HEK293 (cell line): ENCODE data around the gene MARVELD3.

Source experiments
- CTCF ChIA-PET: fragments of 350-600 bp; formaldehyde crosslinking; extraction: SDS; loops from one replicate; lab custom pipeline; 2021; ENCODE audit warnings: antibody characterized with exemption; lab: Yijun Ruan, JAX
- POLR2A ChIA-PET: fragments of 300-600 bp; formaldehyde crosslinking; extraction: SDS; loops from one replicate; lab custom pipeline; 2020; ENCODE audit warnings: antibody characterized with exemption, inconsistent platforms; lab: Yijun Ruan, JAX
- H3K27ac ChIP-seq: fragments of 200-500 bp; sonication (Bioruptor generic); 2 replicates; pipeline ENCODE4 v1.5.1; 2014; ENCODE audit warnings: low read depth, low read length, control low read depth, inconsistent platforms; ENCODE audit errors: extremely low read depth
- H3K36me3 ChIP-seq, 2 experiments: fragments of 200-500 bp in 1 of 2; sonication (Bioruptor generic) in 1 of 2; 1 replicate in 1 of 2; 2 replicates in 1 of 2; pipeline ENCODE4 v1.5.1; 2014 to 2017; ENCODE audit warnings: inconsistent platforms in 2 of 2, low read length in 2 of 2; ENCODE audit not compliant: control insufficient read depth in 2 of 2, insufficient read depth in 1 of 2
- H3K4me1 ChIP-seq: fragments of 200-500 bp; sonication (Bioruptor generic); 2 replicates; pipeline ENCODE4 v1.5.1; 2014; ENCODE audit warnings: mild to moderate bottlenecking, low read length, inconsistent platforms; ENCODE audit not compliant: control insufficient read depth, insufficient read depth
- H3K4me3 ChIP-seq: 2 replicates; pipeline ENCODE4 v1.5.1; 2011; ENCODE audit warnings: low read depth, mild to moderate bottlenecking, control low read depth, low read length, moderate library complexity
- H3K9me3 ChIP-seq: fragments of 200-500 bp; sonication (Bioruptor generic); 2 replicates; pipeline ENCODE4 v1.5.1; 2014; ENCODE audit warnings: low read depth, low read length, inconsistent platforms; ENCODE audit not compliant: control insufficient read depth, insufficient read depth
- EGR2 ChIP-seq: fragments of 450-650 bp; formaldehyde crosslinking; IDR thresholded peaks from 2 replicates; pipeline ENCODE4 v1.5.1; 2016; ENCODE audit warnings: low read depth, missing biosample characterization, missing genetic modification characterization
- HOXC10 ChIP-seq: sonication (generic); formaldehyde crosslinking; IDR thresholded peaks from 2 replicates; pipeline ENCODE4 v1.8.1; 2023; ENCODE audit warnings: mild to moderate bottlenecking, missing genetic modification reagents
- RBAK ChIP-seq: fragments of 450-650 bp; formaldehyde crosslinking; IDR thresholded peaks from 2 replicates; pipeline ENCODE4 v1.5.1; 2016; ENCODE audit warnings: missing biosample characterization, missing genetic modification characterization
- WT1 ChIP-seq: fragments of 450-650 bp; formaldehyde crosslinking; IDR thresholded peaks from 2 replicates; pipeline ENCODE4 v1.5.1; 2016; ENCODE audit warnings: missing biosample characterization, missing genetic modification characterization
- ZBTB11 ChIP-seq: fragments of 450-650 bp; formaldehyde crosslinking; conservative IDR thresholded peaks from 2 replicates; pipeline ENCODE4 v1.5.1; 2016; ENCODE audit warnings: low read depth, missing biosample characterization, missing genetic modification characterization
- ZFHX2 ChIP-seq: fragments of 450-650 bp; formaldehyde crosslinking; conservative IDR thresholded peaks from 2 replicates; pipeline ENCODE4 v1.5.1; 2016; ENCODE audit warnings: missing biosample characterization, missing genetic modification characterization
- ZFP3 ChIP-seq: fragments of 450-650 bp; formaldehyde crosslinking; IDR thresholded peaks from 2 replicates; pipeline ENCODE4 v1.5.1; 2016; ENCODE audit warnings: low read depth, missing biosample characterization, missing genetic modification characterization
- ZNF121 ChIP-seq: fragments of 450-650 bp; formaldehyde crosslinking; IDR thresholded peaks from 2 replicates; pipeline ENCODE4 v1.5.1; 2016; ENCODE audit warnings: missing biosample characterization, missing genetic modification characterization
- ZNF16 ChIP-seq: fragments of 450-650 bp; formaldehyde crosslinking; IDR thresholded peaks from 2 replicates; pipeline ENCODE4 v1.5.1; 2016; ENCODE audit warnings: low read depth, missing biosample characterization, missing genetic modification characterization
- ZNF2 ChIP-seq: fragments of 450-650 bp; formaldehyde crosslinking; IDR thresholded peaks from 2 replicates; pipeline ENCODE4 v1.5.1; 2016; ENCODE audit warnings: missing biosample characterization, missing genetic modification characterization
- ZNF214 ChIP-seq: fragments of 450-650 bp; formaldehyde crosslinking; IDR thresholded peaks from 2 replicates; pipeline ENCODE4 v1.5.1; 2017; ENCODE audit warnings: missing biosample characterization, mild to moderate bottlenecking, missing genetic modification characterization, borderline replicate concordance
- ZNF248 ChIP-seq: fragments of 450-650 bp; formaldehyde crosslinking; IDR thresholded peaks from 2 replicates; pipeline ENCODE4 v1.5.1; 2017; ENCODE audit warnings: missing biosample characterization, missing genetic modification characterization
- ZNF274 ChIP-seq, 2 experiments: fragments of 200-500 bp in 1 of 2; fragments of 450-650 bp in 1 of 2; sonication (Bioruptor generic) in 1 of 2; formaldehyde crosslinking in 1 of 2; IDR thresholded peaks; 2 replicates each; pipeline versions ENCODE4 v1.5.1 to v1.6.1; 2014 to 2016; ENCODE audit warnings: borderline replicate concordance in 1 of 2, inconsistent platforms in 1 of 2, low read length in 1 of 2, missing biosample characterization in 1 of 2, missing genetic modification characterization in 1 of 2
- ZNF311 ChIP-seq: fragments of 450-650 bp; formaldehyde crosslinking; IDR thresholded peaks from 2 replicates; pipeline ENCODE4 v1.5.1; 2017; ENCODE audit warnings: missing biosample characterization, missing genetic modification characterization, borderline replicate concordance
- ZNF37A ChIP-seq: fragments of 450-650 bp; IDR thresholded peaks from 2 replicates; pipeline ENCODE4 v1.5.1; 2018; ENCODE audit warnings: missing biosample characterization, missing genetic modification characterization
- ZNF398 ChIP-seq: fragments of 450-650 bp; formaldehyde crosslinking; IDR thresholded peaks from 2 replicates; pipeline ENCODE4 v1.5.1; 2017; ENCODE audit warnings: missing biosample characterization, missing genetic modification characterization
- ZNF623 ChIP-seq: fragments of 450-650 bp; formaldehyde crosslinking; IDR thresholded peaks from 2 replicates; pipeline ENCODE4 v1.5.1; 2016; ENCODE audit warnings: missing biosample characterization, missing genetic modification characterization
- ZNF776 ChIP-seq: fragments of 450-650 bp; formaldehyde crosslinking; IDR thresholded peaks from 2 replicates; pipeline ENCODE4 v1.5.0; 2017; ENCODE audit warnings: missing biosample characterization, missing genetic modification characterization, borderline replicate concordance
- TF ChIP-seq, protein P1 (sequence below): fragments of 450-650 bp; formaldehyde crosslinking; IDR thresholded peaks from 2 replicates; pipeline ENCODE4 v1.5.1; 2016; ENCODE audit warnings: missing biosample characterization, missing genetic modification characterization

MARVELD3 gene

DNA sequence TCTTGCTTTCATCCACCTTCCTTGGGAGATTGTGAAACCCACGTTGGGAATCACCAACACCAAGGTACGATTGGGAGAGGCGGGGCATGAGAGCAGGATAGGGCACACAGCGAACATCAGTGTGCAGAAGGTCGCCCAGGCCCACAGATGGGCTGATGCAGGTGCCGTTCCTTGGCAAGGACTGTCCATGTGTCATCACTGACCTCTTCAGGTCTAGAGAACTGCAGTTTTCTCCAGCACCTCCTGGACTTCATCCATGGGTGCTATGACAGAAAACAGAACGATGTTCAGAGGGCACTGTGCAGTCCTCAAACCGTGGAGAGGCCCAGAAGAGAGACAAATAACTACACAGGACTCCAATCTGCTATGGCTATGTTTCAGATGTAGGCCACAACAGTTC, 25.2 kb upstream of the MARVELD3 start (continued):
- no peak for TF ChIP-seq ZNF398
- TF ChIP-seq, protein P1, sequence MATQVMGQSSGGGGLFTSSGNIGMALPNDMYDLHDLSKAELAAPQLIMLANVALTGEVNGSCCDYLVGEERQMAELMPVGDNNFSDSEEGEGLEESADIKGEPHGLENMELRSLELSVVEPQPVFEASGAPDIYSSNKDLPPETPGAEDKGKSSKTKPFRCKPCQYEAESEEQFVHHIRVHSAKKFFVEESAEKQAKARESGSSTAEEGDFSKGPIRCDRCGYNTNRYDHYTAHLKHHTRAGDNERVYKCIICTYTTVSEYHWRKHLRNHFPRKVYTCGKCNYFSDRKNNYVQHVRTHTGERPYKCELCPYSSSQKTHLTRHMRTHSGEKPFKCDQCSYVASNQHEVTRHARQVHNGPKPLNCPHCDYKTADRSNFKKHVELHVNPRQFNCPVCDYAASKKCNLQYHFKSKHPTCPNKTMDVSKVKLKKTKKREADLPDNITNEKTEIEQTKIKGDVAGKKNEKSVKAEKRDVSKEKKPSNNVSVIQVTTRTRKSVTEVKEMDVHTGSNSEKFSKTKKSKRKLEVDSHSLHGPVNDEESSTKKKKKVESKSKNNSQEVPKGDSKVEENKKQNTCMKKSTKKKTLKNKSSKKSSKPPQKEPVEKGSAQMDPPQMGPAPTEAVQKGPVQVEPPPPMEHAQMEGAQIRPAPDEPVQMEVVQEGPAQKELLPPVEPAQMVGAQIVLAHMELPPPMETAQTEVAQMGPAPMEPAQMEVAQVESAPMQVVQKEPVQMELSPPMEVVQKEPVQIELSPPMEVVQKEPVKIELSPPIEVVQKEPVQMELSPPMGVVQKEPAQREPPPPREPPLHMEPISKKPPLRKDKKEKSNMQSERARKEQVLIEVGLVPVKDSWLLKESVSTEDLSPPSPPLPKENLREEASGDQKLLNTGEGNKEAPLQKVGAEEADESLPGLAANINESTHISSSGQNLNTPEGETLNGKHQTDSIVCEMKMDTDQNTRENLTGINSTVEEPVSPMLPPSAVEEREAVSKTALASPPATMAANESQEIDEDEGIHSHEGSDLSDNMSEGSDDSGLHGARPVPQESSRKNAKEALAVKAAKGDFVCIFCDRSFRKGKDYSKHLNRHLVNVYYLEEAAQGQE (tag by site-specific recombination): no peak

DNA sequence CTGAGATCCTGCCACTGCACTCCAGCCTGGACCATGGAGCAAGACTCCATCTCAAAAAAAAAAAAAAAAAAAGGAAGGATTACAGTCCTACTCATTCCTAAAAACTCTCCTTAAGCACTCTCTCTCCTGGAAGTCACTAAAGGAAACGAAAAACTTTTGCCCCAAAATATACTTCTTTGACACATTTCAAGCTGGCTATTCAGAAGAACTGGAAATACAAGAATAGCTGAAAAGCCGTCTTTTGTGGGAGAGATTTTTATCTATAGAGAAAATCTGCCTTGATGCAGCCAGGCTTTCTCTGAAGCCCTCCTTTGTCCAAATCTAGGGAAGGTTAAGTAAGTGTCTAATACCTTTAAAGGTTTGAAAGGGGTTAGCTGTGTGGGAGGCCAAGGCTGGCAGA, 16.9 kb upstream of the MARVELD3 start:
- Histone ChIP-seq H3K9me3 (no peaks in the 10 kb centered on the region), H3K27ac (no peak overlapping the region)
- CTCF ChIA-PET: interaction anchor here (0.6 to 4.4 kb wide), 18 partner anchors 10 to 1537 kb away, joined by 3 to 48 read pairs (median 4); no protein-coding TSS in a partner anchor

GRCh38 chr16:71610447-71610846, 15.5 kb upstream of the MARVELD3 start:
- POLR2A ChIA-PET: interaction anchor here (1.5 kb wide), 1 partner anchor 18 kb away, joined by 4 read pairs; no protein-coding TSS in a partner anchor
- Histone ChIP-seq H3K36me3 (no peaks in the 10 kb centered on the region), H3K9me3 (no peaks in the 10 kb centered on the region), H3K4me1 (no peaks in the 10 kb centered on the region), H3K27ac (no peak overlapping the region), H3K4me3 (no peak overlapping the region)
- CTCF ChIA-PET: interaction anchor here (0.7 to 4.4 kb wide), 47 partner anchors 8 to 807 kb away, joined by 3 to 48 read pairs (median 7); partner anchors contain the start of gene TAT
- TF ChIP-seq ZNF37A (tag by site-specific recombination) (no peak), ZNF121 (tag by site-specific recombination) (peak; percentile 28; the same call in 1 of the 2 replicates)

More for the DNA sequence above, 16.9 kb upstream of the MARVELD3 start:
- no peak for TF ChIP-seq EGR2 (tag by site-specific recombination)
- no peak for TF ChIP-seq RBAK (tag by site-specific recombination)
- no peak for TF ChIP-seq ZNF274 (IDR thresholded peaks at IDR 0.05; ENCODE audit: low read length)
- TF ChIP-seq ZNF274 (tag by site-specific recombination; IDR thresholded peaks at IDR 0.05; ENCODE audit: borderline replicate concordance): no peak
- no peak for TF ChIP-seq ZNF16 (tag by site-specific recombination)
- TF ChIP-seq ZNF2: no peak
- TF ChIP-seq ZNF776 (tag by site-specific recombination): no peak
- TF ChIP-seq ZNF248 (tag by site-specific recombination): no peak
- no peak for TF ChIP-seq ZFP3 (tag by site-specific recombination)
- no peak for TF ChIP-seq HOXC10 (CRISPR knock-in tag)
- no peak for TF ChIP-seq ZBTB11 (tag by site-specific recombination)
- no peak for TF ChIP-seq ZNF311 (tag by site-specific recombination)
- TF ChIP-seq ZNF623 (tag by site-specific recombination): no peak
- no peak for TF ChIP-seq ZNF214 (tag by site-specific recombination)
- no peak for TF ChIP-seq WT1 (tag by site-specific recombination)
- TF ChIP-seq ZFHX2 (tag by site-specific recombination): no peak
- TF ChIP-seq, all 188 proteins: peak for 0
- Histone ChIP-seq H3K4me3 (no peak overlapping the region), H3K36me3 (no peaks in the 10 kb centered on the region), H3K4me1 (no peaks in the 10 kb centered on the region)
- POLR2A ChIA-PET: no interaction called here
